GM23338 (cell line): Measurements from ENCODE around the gene DDA1.

ENCODE experiments used
- CREB1 ChIP-seq: fragments of 250-450 bp; sonication (Bioruptor Pico); IDR thresholded peaks from 2 replicates; pipeline ENCODE4 v1.5.0; 2020; ENCODE audit warnings: low read depth, mild to moderate bottlenecking, moderate library complexity
- CTCF ChIP-seq, 2 experiments: fragments of 200-600 bp in 1 of 2; sonication (generic) in 1 of 2; conservative IDR thresholded peaks; 2 replicates each; pipeline versions ENCODE4 v1.5.1 to v1.6.1; 2016 to 2017; ENCODE audit warnings: antibody characterized with exemption in 2 of 2, low read depth in 2 of 2, mild to moderate bottlenecking in 2 of 2, moderate library complexity in 1 of 2
- EZH2 ChIP-seq: fragments of 200-600 bp; sonication (generic); IDR thresholded peaks from one replicate; pipeline ENCODE4 v1.8.0; 2017; ENCODE audit warnings: antibody characterized with exemption, mild to moderate bottlenecking, low read depth; ENCODE audit not compliant: unreplicated experiment
- EZH2phosphoT487 ChIP-seq: fragments of 200-600 bp; sonication (generic); IDR thresholded peaks from one replicate; pipeline ENCODE4 v1.8.1; 2018; ENCODE audit warnings: antibody characterized with exemption; ENCODE audit not compliant: unreplicated experiment
- POLR2AphosphoS5 ChIP-seq: IDR thresholded peaks from 2 replicates; pipeline ENCODE4 v1.6.1; 2016; ENCODE audit warnings: antibody characterized with exemption, low read depth

- TF ChIP-seq POLR2AphosphoS5 (no peak), CTCF (conservative IDR thresholded peaks at IDR 0.05; ENCODE audit: low read depth in 2 of 2) (no peak), EZH2phosphoT487 (no peak), EZH2 (no peak), CREB1 (CRISPR knock-in tag) (no peak)
Measured at GRCh38 chr19:17353386-17353785, 44.0 kb downstream of the DDA1 start.
